GM21515 (cell line): Measurements from ENCODE around the gene DIAPH2.

ENCODE experiments used
- ATAC-seq: cut with Tn5 transposase; IDR thresholded peaks from one replicate; pipeline ENCODE4 v1.9.1; 2021; ENCODE audit not compliant: unreplicated experiment

DIAPH2 gene

GRCh38 chrX:97030947-97031346, 346.3 kb downstream of the DIAPH2 start:
- ATAC-seq = no peak

DNA sequence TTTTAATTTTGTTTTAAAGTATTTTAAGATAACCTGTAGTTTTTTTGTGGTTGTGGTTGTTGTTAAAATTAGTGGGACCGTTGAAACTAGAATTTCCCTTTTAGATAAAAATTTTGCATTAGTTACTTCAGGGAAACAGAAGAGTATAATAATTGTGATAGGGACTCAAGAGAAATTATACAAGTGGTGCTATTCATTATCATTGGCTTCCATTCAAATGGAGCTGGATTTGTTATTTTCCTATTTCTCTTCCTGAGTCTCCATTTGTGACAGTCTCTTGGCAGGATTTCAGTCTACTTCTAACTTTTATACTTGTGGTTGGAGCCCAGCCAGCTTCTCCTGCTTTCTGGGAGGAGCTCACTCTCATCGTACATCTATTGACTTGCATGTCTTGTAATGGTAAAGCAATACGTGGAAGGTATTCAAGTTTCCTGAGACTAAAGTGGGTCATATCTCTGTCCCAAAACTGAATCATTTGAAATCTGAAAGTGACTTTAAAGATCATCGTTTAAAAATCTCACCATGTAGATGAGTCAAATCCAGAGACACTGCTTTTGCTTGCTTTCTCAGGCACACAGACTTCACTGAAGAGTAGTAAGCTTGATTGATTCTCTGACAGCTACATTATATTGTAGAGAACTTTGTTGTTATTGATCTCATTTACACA, 354.9 kb downstream of the DIAPH2 start:
- ATAC-seq = peak; percentile 89

DNA sequence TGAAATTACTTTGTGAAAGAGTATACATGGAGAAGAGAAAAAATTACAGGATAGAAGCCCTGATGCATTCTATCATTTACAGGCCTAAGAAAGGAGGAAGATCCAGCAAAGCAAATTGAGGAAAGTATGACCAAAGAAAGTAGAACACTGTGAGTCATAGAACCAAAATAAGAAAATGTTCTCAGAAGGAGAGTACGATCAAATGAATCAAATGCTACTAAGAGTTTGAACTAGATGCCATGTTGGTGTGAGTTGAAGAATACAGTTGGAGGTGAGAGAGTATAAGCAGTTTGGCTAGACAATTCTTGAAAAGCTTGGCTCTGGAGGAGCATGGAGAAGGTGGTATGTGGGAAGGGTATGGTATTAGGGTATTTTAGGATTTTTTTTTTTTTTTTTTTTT, 360.8 kb downstream of the DIAPH2 start:
- ATAC-seq = no peak

DNA sequence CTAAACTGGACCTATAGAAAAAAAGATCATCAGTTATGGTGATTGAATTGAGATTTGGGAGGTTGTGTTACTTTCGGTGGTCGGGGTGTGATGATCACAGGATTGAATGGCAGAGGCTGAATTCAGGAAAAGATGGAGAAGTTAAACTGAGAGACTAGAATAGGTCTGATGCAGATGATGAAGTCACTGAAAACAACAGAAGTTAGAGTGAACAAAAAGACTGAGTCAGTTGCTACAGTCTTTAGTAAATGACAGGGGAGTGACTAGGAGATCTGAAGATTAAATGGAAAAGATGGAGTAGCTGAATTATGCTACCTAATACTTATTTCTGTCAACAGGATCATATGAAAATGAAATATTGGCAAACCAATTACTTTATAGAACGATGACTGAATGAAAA, 362.2 kb downstream of the DIAPH2 start:
- ATAC-seq = no peak

DNA sequence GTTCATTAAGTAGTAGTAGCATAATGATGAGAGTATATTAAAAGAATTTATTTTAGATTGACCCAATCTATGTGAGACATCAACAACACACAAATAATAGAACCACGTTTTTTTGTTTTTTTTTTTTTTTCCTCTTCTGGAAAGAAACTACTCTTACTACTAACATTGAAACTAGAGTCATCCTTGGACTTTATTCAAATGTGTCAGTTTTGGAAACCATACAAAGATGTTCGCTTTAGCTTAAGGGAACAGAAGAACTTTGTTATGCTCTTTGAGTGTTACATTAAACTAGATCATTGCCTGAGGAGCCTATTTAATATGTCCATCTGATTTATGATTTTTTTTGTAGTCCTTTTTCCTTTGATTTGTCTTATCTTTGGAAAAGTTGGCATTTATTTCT, 365.8 kb downstream of the DIAPH2 start:
- ATAC-seq = no peak

DNA sequence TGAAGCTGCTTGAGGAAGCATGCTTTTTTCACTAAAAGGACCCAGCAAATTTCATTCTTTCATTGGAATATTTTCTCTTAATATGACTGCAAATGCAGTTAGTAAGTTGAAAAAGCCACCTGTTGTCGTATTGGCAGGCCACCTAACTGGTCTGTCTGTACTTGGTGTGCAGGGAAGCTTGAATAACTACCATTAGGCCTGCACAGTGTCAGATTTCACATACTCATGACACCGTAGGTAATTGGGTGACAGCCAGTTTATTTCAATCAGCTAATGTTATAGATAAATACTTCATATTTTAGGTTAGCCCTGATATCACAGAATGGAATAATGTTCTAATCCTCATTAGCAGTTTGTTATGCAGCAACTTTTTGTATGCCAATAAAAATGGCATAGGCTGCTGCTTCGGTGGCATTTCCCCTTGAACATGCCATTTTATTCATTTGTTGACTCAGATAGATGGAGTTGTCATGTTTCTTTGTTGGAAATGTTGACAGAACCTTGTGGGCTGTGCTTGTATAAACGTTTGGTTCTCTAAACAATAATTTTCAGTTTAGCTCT, 372.8 kb downstream of the DIAPH2 start:
- no peak for ATAC-seq

GRCh38 chrX:97060020-97060419, 375.4 kb downstream of the DIAPH2 start:
- no peak for ATAC-seq

DNA sequence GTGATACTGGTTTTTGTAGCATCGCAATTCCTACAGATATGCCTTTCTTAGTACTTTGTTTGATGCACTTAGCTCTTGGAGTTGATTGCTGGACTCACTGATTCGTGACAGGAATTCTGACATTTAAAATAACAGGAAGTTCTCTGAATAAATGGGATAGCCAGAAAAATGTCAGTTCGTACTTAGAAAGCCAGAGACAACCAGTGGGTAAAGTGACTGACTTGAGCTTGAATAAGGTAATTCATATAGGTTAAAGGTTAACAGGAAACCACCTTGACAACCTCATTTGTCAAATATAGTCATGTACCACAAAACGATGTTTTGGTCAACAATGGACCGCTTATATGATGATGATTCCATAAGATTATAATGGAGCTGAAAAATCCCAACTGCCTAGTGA, 380.4 kb downstream of the DIAPH2 start:
- ATAC-seq = no peak

GRCh38 chrX:97065973-97066372, 381.3 kb downstream of the DIAPH2 start:
- ATAC-seq = no peak

- ATAC-seq = no peak
Measured at GRCh38 chrX:97066381-97066780, 381.7 kb downstream of the DIAPH2 start.

DNA sequence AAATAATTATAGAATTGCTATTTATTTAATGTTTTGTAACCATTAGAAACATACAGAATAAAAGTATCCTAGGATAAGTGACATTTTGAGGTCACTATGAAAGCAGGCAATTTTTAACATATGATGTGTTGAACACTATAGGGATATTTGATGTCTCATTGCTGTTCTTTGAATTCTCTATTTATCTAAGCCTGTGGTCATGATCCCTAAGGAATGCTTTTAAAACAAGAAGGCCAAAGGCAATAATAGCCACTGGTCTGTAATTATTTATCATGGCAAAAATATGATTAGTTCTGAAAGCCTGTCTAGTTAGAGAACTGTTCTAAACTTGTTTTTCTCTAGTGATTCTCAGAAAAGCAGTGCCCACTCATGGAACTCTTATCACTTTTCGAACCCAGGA, 385.7 kb downstream of the DIAPH2 start:
- no peak for ATAC-seq

DNA sequence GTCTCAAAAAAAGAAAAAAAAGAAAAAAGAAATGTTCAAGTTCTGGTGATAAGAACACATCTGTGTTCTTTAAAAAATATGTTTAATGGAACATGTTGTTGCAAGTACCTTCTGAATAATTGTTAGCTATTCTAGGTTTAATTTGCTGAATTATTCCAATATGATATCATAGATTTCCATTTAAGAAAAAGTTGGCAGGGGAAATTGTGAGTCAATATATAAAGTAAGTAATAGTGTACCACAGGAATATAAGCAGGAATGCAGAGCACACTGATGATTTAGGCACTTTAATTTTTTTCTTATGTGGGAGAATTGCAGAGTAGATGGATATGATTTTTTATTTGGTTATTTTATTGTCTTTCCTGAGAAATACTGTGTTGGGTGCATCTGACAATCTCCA, 389.8 kb downstream of the DIAPH2 start:
- no peak for ATAC-seq

- ATAC-seq = no peak
Measured at GRCh38 chrX:97089116-97089515, 404.5 kb downstream of the DIAPH2 start.

DNA sequence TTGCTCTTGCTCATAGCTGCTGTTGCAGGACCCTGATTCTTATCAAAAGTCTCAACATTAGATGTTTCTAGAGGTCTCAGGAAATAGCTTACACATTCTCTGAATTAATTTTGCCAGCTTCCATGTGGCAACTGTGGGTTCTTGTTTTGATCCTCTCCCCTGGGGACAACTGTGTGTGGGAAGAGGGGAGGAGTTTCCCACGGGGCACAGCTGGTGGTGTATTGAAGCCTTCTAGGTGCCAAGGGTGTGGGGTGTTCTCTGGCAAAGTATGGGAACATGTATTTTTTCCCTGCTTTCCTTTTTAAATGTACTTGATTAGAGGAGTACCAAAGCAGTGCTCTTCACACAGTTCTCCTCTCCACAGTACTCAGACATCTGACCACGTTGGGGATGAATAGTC, 411.7 kb downstream of the DIAPH2 start:
- ATAC-seq = no peak

- no peak for ATAC-seq
Measured at GRCh38 chrX:97102938-97103337, 418.3 kb downstream of the DIAPH2 start.

DNA sequence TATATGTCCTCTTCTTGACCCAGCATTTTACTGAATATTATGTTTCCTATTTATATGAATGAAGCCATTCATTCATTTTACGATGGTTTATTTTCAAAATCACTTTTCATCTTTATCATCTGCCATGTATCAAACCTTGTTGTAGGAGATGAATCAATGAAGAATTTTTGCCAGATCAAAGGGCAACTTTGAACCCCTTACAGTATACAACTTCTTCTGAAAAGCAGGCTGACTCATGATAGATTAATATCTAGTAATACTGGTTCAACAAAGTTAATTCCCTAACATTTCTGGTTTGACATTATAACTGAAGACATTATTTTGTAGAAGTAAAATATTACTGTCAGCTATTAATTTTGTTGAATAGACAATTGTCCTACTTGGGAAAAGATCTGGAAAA, 425.1 kb downstream of the DIAPH2 start:
- ATAC-seq = no peak

DNA sequence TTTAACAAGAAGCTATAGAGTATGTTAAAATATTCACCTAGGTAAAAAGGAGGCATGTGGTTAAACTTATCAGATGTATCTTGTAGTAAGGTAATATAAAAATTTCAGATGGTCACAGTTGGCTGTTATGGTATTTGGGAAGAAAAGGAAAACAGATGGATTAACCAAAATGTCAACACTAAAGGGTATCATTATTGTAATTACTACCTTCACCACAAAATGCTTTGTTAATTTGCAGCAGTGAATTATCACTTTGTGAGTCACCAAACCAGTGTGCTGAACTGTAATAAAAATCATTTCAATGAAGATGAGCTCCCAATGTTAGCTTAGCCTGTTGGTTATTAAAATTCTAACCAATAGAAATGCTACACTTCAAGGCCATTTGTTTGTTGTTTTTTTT, 432.9 kb downstream of the DIAPH2 start:
- no peak for ATAC-seq

DNA sequence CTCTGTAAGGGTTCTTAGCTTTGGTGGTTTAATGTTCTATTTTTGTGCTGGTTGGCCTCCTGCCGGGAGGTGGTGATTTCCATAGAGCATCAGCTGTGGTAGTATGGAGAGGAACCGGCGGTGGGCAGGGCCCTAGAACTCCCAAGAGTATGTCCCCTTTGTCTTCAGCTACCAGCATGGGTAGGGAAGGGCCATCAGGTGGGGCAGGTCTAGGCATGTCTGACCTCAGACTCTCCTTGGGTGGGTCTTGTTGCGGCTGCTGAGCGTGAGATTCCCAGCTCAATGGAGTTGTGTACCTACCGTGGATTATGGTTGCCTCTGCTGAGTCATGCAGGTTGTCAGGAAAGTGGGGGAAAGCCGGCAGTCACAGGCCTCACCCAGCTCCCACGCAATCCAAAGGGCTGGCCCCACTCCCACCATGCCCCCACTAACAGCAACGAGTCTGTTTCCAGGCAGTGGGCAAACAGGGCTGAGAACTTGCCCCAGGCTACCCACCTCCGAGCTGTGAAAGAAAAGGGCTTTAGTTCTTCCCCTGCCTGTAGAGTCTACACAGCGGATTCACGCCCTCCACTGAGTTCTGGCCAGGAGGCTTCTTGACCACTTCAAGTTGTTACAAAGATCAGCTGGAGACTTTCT, 434.9 kb downstream of the DIAPH2 start:
- ATAC-seq = no peak

GRCh38 chrX:97123001-97123400, 438.4 kb downstream of the DIAPH2 start:
- ATAC-seq = no peak

DNA sequence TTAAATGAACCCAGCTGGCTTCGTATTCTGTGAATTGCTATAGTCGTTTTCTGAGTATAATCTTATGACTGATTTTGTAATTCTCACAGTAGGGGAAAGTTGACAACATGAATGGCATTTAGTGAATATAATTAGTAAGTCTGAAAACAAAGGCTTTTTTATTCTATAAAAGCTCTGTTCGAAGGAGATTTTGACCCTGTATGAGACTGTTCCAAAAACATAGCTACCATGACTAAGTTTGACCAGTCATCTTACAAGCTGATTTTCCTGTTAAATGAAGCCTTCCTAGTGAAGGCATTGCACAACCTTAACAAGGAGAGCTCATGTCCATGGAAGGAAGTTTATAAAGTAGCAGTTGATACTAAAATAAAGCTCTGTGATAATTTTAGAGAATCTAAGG, 441.4 kb downstream of the DIAPH2 start:
- ATAC-seq = no peak

GRCh38 chrX:97132664-97133415, 448.2 kb downstream of the DIAPH2 start:
- no peak for ATAC-seq

- ATAC-seq = no peak
Measured at GRCh38 chrX:97145934-97146333, 461.3 kb downstream of the DIAPH2 start.
